ENCODE data around the gene DNAJC19. TPM values are rescaled to one million over a fixed set of nuclear protein-coding genes. Genes with fewer than 3 reads are reported as not detected.
"Not testable (repeated sequence)": the region's sequence is repeated elsewhere in the genome, so short reads cannot be mapped to it uniquely, and the experiment has no call there.

DNAJC19 gene
- total RNA-seq = 129 TPM
- long read RNA-seq, transcript DNAJC19-201 (6 exons, 1,454 nt) = major isoform, 123 of 156 reads
- long read RNA-seq, transcript DNAJC19-202 (5 exons, 1,239 nt) = minor isoform, 11 of 156 reads
- long read RNA-seq, transcript DNAJC19-208 (6 exons, 828 nt) = minor isoform, 11 of 156 reads
- long read RNA-seq, partial matches to known transcripts = 0 of 156 reads
- long read RNA-seq, other reads (novel, unspliced or antisense) = 5 of 156 reads

- intact Hi-C loops (cut with micrococcal nuclease) = loop anchor here (10.0 kb wide), 1 partner anchor 65 kb away; no protein-coding TSS in a partner anchor
- DNase-seq (peak; percentile 90), ATAC-seq (peak; percentile 99)
Observed at GRCh38 chr3:180989291-180990163, at the start of gene DNAJC19. Gene DNAJC19 (minus strand): TSS chr3:180989736. CDS start chr3:180989602, 134 bp downstream.

GRCh38 chr3:181030948-181031347 lies 41.4 kb upstream of the DNAJC19 start:
- no peak for ATAC-seq

GRCh38 chr3:181025204-181025603 lies 35.7 kb upstream of the DNAJC19 start:
- DNase-seq = no peak
- intact Hi-C loops (cut with micrococcal nuclease) = no loop called here
- no peak for ATAC-seq

More at GRCh38 chr3:181030948-181031347, 41.4 kb upstream of the DNAJC19 start:
- no peak for DNase-seq
- intact Hi-C loops (cut with micrococcal nuclease) = no loop called here

- ATAC-seq (no peak), DNase-seq (no peak)
- intact Hi-C loops (cut with micrococcal nuclease) = no loop called here
Observed at GRCh38 chr3:181017690-181018089, 28.2 kb upstream of the DNAJC19 start.

GRCh38 chr3:181009225-181009624 lies 19.7 kb upstream of the DNAJC19 start:
- ATAC-seq = no peak
- DNase-seq = no peak
- intact Hi-C loops (cut with micrococcal nuclease) = no loop called here

- ATAC-seq (no peak), DNase-seq (no peak)
- intact Hi-C loops (cut with micrococcal nuclease) = no loop called here
Observed at GRCh38 chr3:181008796-181009195, 19.3 kb upstream of the DNAJC19 start.

- no peak for ATAC-seq
- intact Hi-C loops (cut with micrococcal nuclease) = no loop called here
- no peak for DNase-seq
Observed at GRCh38 chr3:181007262-181007661, 17.7 kb upstream of the DNAJC19 start.

GRCh38 chr3:181006541-181006940 lies 17.0 kb upstream of the DNAJC19 start:
- intact Hi-C loops (cut with micrococcal nuclease) = no loop called here
- DNase-seq (no peak), ATAC-seq (no peak)

GRCh38 chr3:181003469-181003868 lies 13.9 kb upstream of the DNAJC19 start:
- DNase-seq; intact Hi-C loops (cut with micrococcal nuclease): not testable (repeated sequence)

GRCh38 chr3:181002331-181002730 lies 12.8 kb upstream of the DNAJC19 start:
- DNase-seq; ATAC-seq; intact Hi-C loops (cut with micrococcal nuclease): not testable (repeated sequence)

More at GRCh38 chr3:181003469-181003868, 13.9 kb upstream of the DNAJC19 start:
- ATAC-seq = not testable (repeated sequence)

- intact Hi-C loops (cut with micrococcal nuclease) = no loop called here
- no peak for DNase-seq
- no peak for ATAC-seq
Observed at GRCh38 chr3:180996415-180996932, 6.9 kb upstream of the DNAJC19 start.

- ATAC-seq (no peak), DNase-seq (no peak)
- intact Hi-C loops (cut with micrococcal nuclease) = no loop called here
Observed at GRCh38 chr3:180990505-180990904, 969 bp upstream of the DNAJC19 start.

- intact Hi-C loops (cut with micrococcal nuclease) = loop anchor here (10.0 kb wide), 1 partner anchor 63 kb away; no protein-coding TSS in a partner anchor
- ATAC-seq = no peak
- no peak for DNase-seq
Observed at GRCh38 chr3:180987344-180987743, 2.2 kb downstream of the DNAJC19 start.

GRCh38 chr3:180986366-180986765 lies 3.2 kb downstream of the DNAJC19 start:
- intact Hi-C loops (cut with micrococcal nuclease) = loop anchor here (10.0 kb wide), 1 partner anchor 62 kb away; no protein-coding TSS in a partner anchor
- DNase-seq, ATAC-seq: not testable (repeated sequence)

GRCh38 chr3:180983136-180983535 lies 6.4 kb downstream of the DNAJC19 start:
- no peak for ATAC-seq
- DNase-seq = no peak
- intact Hi-C loops (cut with micrococcal nuclease) = loop anchor here (10.0 kb wide), 1 partner anchor 58 kb away; no protein-coding TSS in a partner anchor

GRCh38 chr3:180981912-180982311 lies 7.6 kb downstream of the DNAJC19 start:
- DNase-seq (no peak), ATAC-seq (no peak)
- intact Hi-C loops (cut with micrococcal nuclease) = loop anchor here (10.0 kb wide), 1 partner anchor 57 kb away; no protein-coding TSS in a partner anchor

GRCh38 chr3:180980611-180981010 lies 8.9 kb downstream of the DNAJC19 start:
- DNase-seq (no peak), ATAC-seq (peak; percentile 96)
- intact Hi-C loops (cut with micrococcal nuclease) = loop anchor here (10.0 kb wide), 1 partner anchor 56 kb away; no protein-coding TSS in a partner anchor

GRCh38 chr3:180979961-180980360 lies 9.6 kb downstream of the DNAJC19 start:
- ATAC-seq = peak; percentile 36
- intact Hi-C loops (cut with micrococcal nuclease) = loop anchor here (10.0 kb wide), 1 partner anchor 55 kb away; no protein-coding TSS in a partner anchor

GRCh38 chr3:180977498-180977897 lies 12.0 kb downstream of the DNAJC19 start:
- ATAC-seq (no peak), DNase-seq (no peak)
- intact Hi-C loops (cut with micrococcal nuclease) = no loop called here

More at GRCh38 chr3:180979961-180980360, 9.6 kb downstream of the DNAJC19 start:
- DNase-seq = no peak

All from left ventricle myocardium superior (tissue), 1 donor.